H9 (cell line): Measurements from ENCODE around the gene RPL36. TPM values are rescaled to one million over a fixed set of nuclear protein-coding genes. Genes with fewer than 3 reads are reported as not detected.

Experiments
- DNase-seq: peaks from one replicate; pipeline ENCODE4 v3.0.0-alpha.2; 2017
- H2AFZ ChIP-seq: one replicate; pipeline ENCODE4 v1.6.1; 2013; ENCODE audit warnings: mild to moderate bottlenecking, low read length, control low read depth, moderate library complexity
- H2AK5ac ChIP-seq: 2 replicates; pipeline ENCODE4 v1.6.1; 2013; ENCODE audit warnings: low read length, control low read depth, mixed read lengths; ENCODE audit not compliant: insufficient read length
- H2BK120ac ChIP-seq: one replicate; pipeline ENCODE4 v1.6.1; 2013; ENCODE audit warnings: low read depth, mild to moderate bottlenecking, low read length, control low read depth, inconsistent platforms; ENCODE audit not compliant: poor library complexity, severe bottlenecking
- H2BK12ac ChIP-seq: 2 replicates; pipeline ENCODE4 v1.6.1; 2013; ENCODE audit warnings: low read length, control low read depth, mixed read lengths, low read depth; ENCODE audit not compliant: insufficient read length
- H2BK15ac ChIP-seq: 2 replicates; pipeline ENCODE4 v1.6.1; 2013; ENCODE audit warnings: low read depth, low read length, control low read depth
- H2BK20ac ChIP-seq: one replicate; pipeline ENCODE4 v1.6.1; 2013; ENCODE audit warnings: low read depth, mild to moderate bottlenecking, low read length, control low read depth, inconsistent platforms; ENCODE audit not compliant: poor library complexity, severe bottlenecking
- H2BK5ac ChIP-seq: 2 replicates; pipeline ENCODE4 v1.6.1; 2013; ENCODE audit warnings: low read length, control low read depth, mixed read lengths; ENCODE audit not compliant: insufficient read length
- H3K14ac ChIP-seq: 2 replicates; pipeline ENCODE4 v1.6.1; 2013; ENCODE audit warnings: low read length, control low read depth; ENCODE audit not compliant: insufficient read depth
- H3K18ac ChIP-seq: 2 replicates; pipeline ENCODE4 v1.6.1; 2013; ENCODE audit warnings: low read depth, mild to moderate bottlenecking, mixed read lengths, low read length, control low read depth; ENCODE audit not compliant: insufficient read length
- H3K23ac ChIP-seq: 2 replicates; pipeline ENCODE4 v1.6.1; 2013; ENCODE audit warnings: low read length, control low read depth, mixed read lengths, low read depth; ENCODE audit not compliant: insufficient read length
- H3K23me2 ChIP-seq: 2 replicates; pipeline ENCODE4 v1.6.1; 2013; ENCODE audit warnings: low read depth, mild to moderate bottlenecking, mixed read lengths, low read length, control low read depth; ENCODE audit not compliant: insufficient read length, poor library complexity, severe bottlenecking
- H3K27ac ChIP-seq: 2 replicates; pipeline ENCODE4 v1.5.1; 2013; ENCODE audit warnings: low read length, control low read depth, mixed read lengths, low read depth; ENCODE audit not compliant: insufficient read length
- H3K27me3 ChIP-seq: 2 replicates; pipeline ENCODE4 v1.6.1; 2013; ENCODE audit warnings: low read length, control low read depth, inconsistent platforms; ENCODE audit not compliant: insufficient read depth
- H3K4ac ChIP-seq: 2 replicates; pipeline ENCODE4 v1.6.1; 2013; ENCODE audit warnings: low read depth, mild to moderate bottlenecking, control low read depth, inconsistent platforms, low read length, moderate library complexity
- H3K4me1 ChIP-seq: 2 replicates; pipeline ENCODE4 v1.6.1; 2013; ENCODE audit warnings: low read length, control low read depth, inconsistent platforms; ENCODE audit not compliant: insufficient read depth
- H3K4me2 ChIP-seq: 2 replicates; pipeline ENCODE4 v1.6.1; 2013; ENCODE audit warnings: low read length, control low read depth, mixed read lengths; ENCODE audit not compliant: insufficient read length, insufficient read depth
- H3K56ac ChIP-seq: 2 replicates; pipeline ENCODE4 v1.6.1; 2013; ENCODE audit warnings: low read depth, mild to moderate bottlenecking, mixed read lengths, low read length, control low read depth; ENCODE audit not compliant: insufficient read length
- H3K79me1 ChIP-seq: 2 replicates; pipeline ENCODE4 v1.6.1; 2013; ENCODE audit warnings: low read depth, mild to moderate bottlenecking, moderate library complexity, low read length, control low read depth, inconsistent platforms; ENCODE audit not compliant: insufficient read depth, poor library complexity, severe bottlenecking
- H3K79me2 ChIP-seq: 2 replicates; pipeline ENCODE4 v1.6.1; 2013; ENCODE audit warnings: low read length, control low read depth, inconsistent platforms; ENCODE audit not compliant: insufficient read depth
- H3K9ac ChIP-seq: 2 replicates; pipeline ENCODE4 v1.6.1; 2013; ENCODE audit warnings: low read length, control low read depth, mixed read lengths; ENCODE audit not compliant: insufficient read length; ENCODE audit errors: extremely low read depth
- H3K9me3 ChIP-seq: one replicate; pipeline ENCODE4 v1.6.1; 2013; ENCODE audit warnings: low read depth, low read length, inconsistent platforms; ENCODE audit not compliant: control insufficient read depth
- H3T11ph ChIP-seq: one replicate; pipeline ENCODE4 v1.6.1; 2013; ENCODE audit warnings: mild to moderate bottlenecking, low read length, control low read depth, inconsistent platforms
- H4K20me1 ChIP-seq: one replicate; pipeline ENCODE4 v1.6.1; 2013; ENCODE audit not compliant: control insufficient read depth, insufficient read length, insufficient read depth
- H4K5ac ChIP-seq: 2 replicates; pipeline ENCODE4 v1.6.1; 2013; ENCODE audit warnings: low read depth, mild to moderate bottlenecking, mixed read lengths, low read length, control low read depth; ENCODE audit not compliant: insufficient read length
- H4K8ac ChIP-seq: replicated peaks from 2 replicates; pipeline ENCODE4 v1.6.1; 2013; ENCODE audit warnings: low read length, control low read depth, mixed read lengths, low read depth; ENCODE audit not compliant: insufficient read length
- H4K91ac ChIP-seq: 2 replicates; pipeline ENCODE4 v1.6.1; 2013; ENCODE audit warnings: low read depth, mild to moderate bottlenecking, moderate library complexity, mixed read lengths, low read length, control low read depth; ENCODE audit not compliant: insufficient read length
- H3K27ac Mint-ChIP-seq, 3 experiments: 2 replicates in 2 of 3; 3 replicates in 1 of 3; pipeline ENCODE4 v1.8.0; 2020 to 2021; ENCODE audit warnings: mixed read lengths in 3 of 3, mild to moderate bottlenecking in 1 of 3, moderate library complexity in 1 of 3
- H3K27me3 Mint-ChIP-seq: 2 replicates; pipeline ENCODE4 v1.8.0; 2021; ENCODE audit warnings: low read depth, mild to moderate bottlenecking, moderate library complexity, mixed read lengths
- H3K36me3 Mint-ChIP-seq, 3 experiments: 2 replicates in 2 of 3; 3 replicates in 1 of 3; pipeline ENCODE4 v1.8.0; 2020 to 2021; ENCODE audit warnings: low read depth in 3 of 3, mixed read lengths in 3 of 3; ENCODE audit not compliant: insufficient read depth in 1 of 3
- H3K4me1 Mint-ChIP-seq, 2 experiments: 2 replicates each; pipeline ENCODE4 v1.8.0; 2020; ENCODE audit warnings: mixed read lengths in 2 of 2
- H3K4me3 Mint-ChIP-seq, 2 experiments: 2 replicates in 1 of 2; 3 replicates in 1 of 2; pipeline ENCODE4 v1.8.0; 2020 to 2021; ENCODE audit warnings: mild to moderate bottlenecking in 2 of 2, mixed read lengths in 2 of 2, moderate library complexity in 1 of 2
- H3K9me3 Mint-ChIP-seq, 2 experiments: 2 replicates in 1 of 2; 3 replicates in 1 of 2; pipeline ENCODE4 v1.8.0; 2020; ENCODE audit warnings: mild to moderate bottlenecking in 2 of 2, mixed read lengths in 2 of 2, moderate library complexity in 1 of 2
- WGBS: extraction: QIAGEN DNeasy Blood & Tissue Kit; methylation state at CpG from one replicate; pipeline ENCODE4 v1.1.7; 2013; ENCODE audit warnings: missing lambda C conversion rate, low lambda C conversion rate, mixed read lengths; ENCODE audit not compliant: insufficient read length; ENCODE audit errors: extremely low coverage; 5-methylcytosine and 5-hydroxymethylcytosine counted together
- total RNA-seq: library from RNA; stranded (reverse); gene quantifications from 2 replicates; pipeline ENCODE4 v1.2.1, GENCODE V29; 2021
- TF ChIP-seq, protein P1 (sequence below): fragments of 200-600 bp; sonication (generic); conservative IDR thresholded peaks from 3 replicates; pipeline ENCODE4 v1.8.0; 2021; ENCODE audit warnings: antibody characterized with exemption, mild to moderate bottlenecking

RPL36 gene
- total RNA-seq, 1 experiment from 2014 or later: 1,074 TPM

DNA sequence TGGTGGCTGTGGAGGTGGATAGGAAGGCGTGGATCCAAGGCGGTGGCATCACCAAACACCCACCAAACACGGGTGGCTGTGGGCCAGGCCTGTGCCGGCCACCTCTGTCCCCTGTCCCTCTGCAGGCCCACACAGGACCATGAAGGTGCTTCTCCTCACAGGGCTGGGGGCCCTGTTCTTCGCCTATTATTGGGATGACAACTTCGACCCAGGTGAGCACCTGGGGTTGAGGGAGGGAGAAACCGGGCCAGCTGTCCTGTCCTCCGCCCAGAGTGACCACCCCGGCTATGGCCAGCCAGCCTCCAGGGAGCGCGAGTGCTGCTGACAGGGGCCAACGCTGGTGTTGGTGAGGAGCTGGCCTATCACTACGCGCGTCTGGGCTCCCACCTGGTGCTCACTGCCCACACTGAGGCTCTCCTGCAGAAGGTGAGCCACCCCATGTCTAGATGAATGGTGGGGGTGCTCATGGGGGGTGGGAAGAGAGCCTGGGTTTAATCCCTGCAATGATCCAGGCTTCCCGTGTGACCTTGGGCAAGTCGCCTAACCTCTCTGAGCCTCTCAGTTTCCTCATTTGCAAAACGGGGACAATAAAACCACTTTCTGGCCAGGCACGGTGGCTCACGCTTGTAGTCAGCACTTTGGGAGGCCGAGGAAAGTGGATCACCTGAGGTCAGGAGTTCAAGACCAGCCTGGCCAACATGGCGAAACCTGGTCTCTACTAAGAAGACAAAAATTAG lies 5.2 kb upstream of the RPL36 start:
- peaks cover 13% of the 10 kb centered on the region for H3K27me3 Mint-ChIP-seq
- Histone ChIP-seq H3K9me3 (no peaks in the 10 kb centered on the region), H3K27me3 (no peaks in the 10 kb centered on the region), H3K18ac (no peak overlapping the region), H2BK15ac (no peak overlapping the region), H3K23me2 (peaks cover 11% of the 10 kb centered on the region), H3K56ac (no peak overlapping the region), H4K91ac (no peak overlapping the region), H3K4ac (no peak overlapping the region), H2BK5ac (no peak overlapping the region), H3K27ac (no peak overlapping the region), H3K4me2 (no peak overlapping the region), H3K79me2 (no peaks in the 10 kb centered on the region), H3K23ac (no peak overlapping the region), H3K79me1 (no peaks in the 10 kb centered on the region), H2AFZ (no peak overlapping the region), H2BK20ac (no peak overlapping the region), H4K8ac (no peak overlapping the region), H2AK5ac (no peak overlapping the region), H4K5ac (no peak overlapping the region), H4K20me1 (no peaks in the 10 kb centered on the region), H2BK12ac (no peak overlapping the region), H2BK120ac (no peak overlapping the region), H3T11ph (no peak overlapping the region), H3K14ac (no peak overlapping the region), H3K4me1 (no peaks in the 10 kb centered on the region; the same call in 1 of the 2 replicates), H3K9ac (no peak overlapping the region)
- peaks cover 0 to 2% of the 10 kb centered on the region in 2 experiments; a peak in 2 of 5 replicates for H3K9me3 Mint-ChIP-seq
- no peak for DNase-seq
- peak overlapping the region in 1 of 2 experiments; percentile 5; a peak in 1 of 5 replicates for H3K4me3 Mint-ChIP-seq
- no CpG with 5 or more reads among the region's 22 CpGs for WGBS
- peaks cover 16 to 24% of the 10 kb centered on the region in 2 experiments for H3K4me1 Mint-ChIP-seq
- H3K27ac Mint-ChIP-seq: no peak overlapping the region
- TF ChIP-seq, protein P1, sequence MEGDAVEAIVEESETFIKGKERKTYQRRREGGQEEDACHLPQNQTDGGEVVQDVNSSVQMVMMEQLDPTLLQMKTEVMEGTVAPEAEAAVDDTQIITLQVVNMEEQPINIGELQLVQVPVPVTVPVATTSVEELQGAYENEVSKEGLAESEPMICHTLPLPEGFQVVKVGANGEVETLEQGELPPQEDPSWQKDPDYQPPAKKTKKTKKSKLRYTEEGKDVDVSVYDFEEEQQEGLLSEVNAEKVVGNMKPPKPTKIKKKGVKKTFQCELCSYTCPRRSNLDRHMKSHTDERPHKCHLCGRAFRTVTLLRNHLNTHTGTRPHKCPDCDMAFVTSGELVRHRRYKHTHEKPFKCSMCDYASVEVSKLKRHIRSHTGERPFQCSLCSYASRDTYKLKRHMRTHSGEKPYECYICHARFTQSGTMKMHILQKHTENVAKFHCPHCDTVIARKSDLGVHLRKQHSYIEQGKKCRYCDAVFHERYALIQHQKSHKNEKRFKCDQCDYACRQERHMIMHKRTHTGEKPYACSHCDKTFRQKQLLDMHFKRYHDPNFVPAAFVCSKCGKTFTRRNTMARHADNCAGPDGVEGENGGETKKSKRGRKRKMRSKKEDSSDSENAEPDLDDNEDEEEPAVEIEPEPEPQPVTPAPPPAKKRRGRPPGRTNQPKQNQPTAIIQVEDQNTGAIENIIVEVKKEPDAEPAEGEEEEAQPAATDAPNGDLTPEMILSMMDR: no peak
- no peaks in the 10 kb centered on the region; a peak in 2 of 7 replicates for H3K36me3 Mint-ChIP-seq
